Chondrocyte (in vitro differentiated cells): ENCODE data around the gene RASGRF1. TPM values are rescaled to one million over a fixed set of nuclear protein-coding genes. Genes with fewer than 3 reads are reported as not detected.

ENCODE experiments used
- DNase-seq: peaks from one replicate; pipeline ENCODE4 v3.0.0; 2021; ENCODE audit warnings: mixed read lengths, low spot score
- H3K27ac Mint-ChIP-seq: one replicate; pipeline ENCODE4 v1.8.0; 2021; ENCODE audit warnings: mild to moderate bottlenecking, moderate library complexity, mixed read lengths; ENCODE audit not compliant: unreplicated experiment
- H3K27me3 Mint-ChIP-seq: 2 replicates; pipeline ENCODE4 v1.8.0; 2021; ENCODE audit warnings: low read depth, mixed read lengths
- H3K36me3 Mint-ChIP-seq: 2 replicates; pipeline ENCODE4 v1.8.0; 2021; ENCODE audit warnings: low read depth, mixed read lengths
- H3K4me1 Mint-ChIP-seq: 2 replicates; pipeline ENCODE4 v1.8.0; 2021; ENCODE audit warnings: low read depth, mild to moderate bottlenecking, mixed read lengths
- H3K4me3 Mint-ChIP-seq: one replicate; pipeline ENCODE4 v1.8.0; 2021; ENCODE audit warnings: mild to moderate bottlenecking, moderate library complexity, mixed read lengths; ENCODE audit not compliant: unreplicated experiment
- H3K9me3 Mint-ChIP-seq: 2 replicates; pipeline ENCODE4 v1.8.0; 2021; ENCODE audit warnings: low read depth, mixed read lengths
- total RNA-seq: library from RNA; stranded (reverse); gene quantifications from 3 replicates; pipeline ENCODE4 v1.2.1, GENCODE V29; 2021
- TF ChIP-seq, protein P1 (sequence below): fragments of 200-600 bp; sonication (generic); IDR thresholded peaks from 2 replicates; pipeline ENCODE4 v1.5.0; 2021; ENCODE audit warnings: antibody characterized with exemption, mild to moderate bottlenecking, moderate library complexity

The RASGRF1 gene
- total RNA-seq, 1 donor from 2014 or later: 0.10 TPM

DNA sequence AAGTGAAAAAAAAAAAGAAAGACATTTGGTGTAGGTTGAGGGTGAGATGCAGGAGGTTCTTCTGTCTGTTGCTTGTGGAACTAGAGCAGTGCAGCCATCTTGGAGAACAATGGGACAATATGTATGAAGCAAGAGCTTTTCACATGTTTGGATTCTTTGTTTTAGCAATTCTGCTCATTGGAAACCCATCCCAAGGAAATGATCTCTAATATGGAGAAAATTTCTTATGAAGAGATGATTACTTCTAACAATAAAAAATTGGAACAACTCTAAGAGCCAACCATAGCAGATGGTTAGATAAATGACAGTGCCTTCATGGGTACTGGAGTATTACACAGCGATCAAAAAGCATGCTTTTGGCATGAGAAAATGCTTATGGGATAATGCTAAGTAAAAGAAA, 56.3 kb downstream of the RASGRF1 start:
- Mint-ChIP-seq H3K27ac (no peak overlapping the region), H3K27me3 (peaks cover 15% of the 10 kb centered on the region), H3K4me1 (peaks cover 4% of the 10 kb centered on the region), H3K9me3 (peaks cover 6% of the 10 kb centered on the region), H3K4me3 (no peak overlapping the region), H3K36me3 (no peaks in the 10 kb centered on the region)
- TF ChIP-seq, protein P1, sequence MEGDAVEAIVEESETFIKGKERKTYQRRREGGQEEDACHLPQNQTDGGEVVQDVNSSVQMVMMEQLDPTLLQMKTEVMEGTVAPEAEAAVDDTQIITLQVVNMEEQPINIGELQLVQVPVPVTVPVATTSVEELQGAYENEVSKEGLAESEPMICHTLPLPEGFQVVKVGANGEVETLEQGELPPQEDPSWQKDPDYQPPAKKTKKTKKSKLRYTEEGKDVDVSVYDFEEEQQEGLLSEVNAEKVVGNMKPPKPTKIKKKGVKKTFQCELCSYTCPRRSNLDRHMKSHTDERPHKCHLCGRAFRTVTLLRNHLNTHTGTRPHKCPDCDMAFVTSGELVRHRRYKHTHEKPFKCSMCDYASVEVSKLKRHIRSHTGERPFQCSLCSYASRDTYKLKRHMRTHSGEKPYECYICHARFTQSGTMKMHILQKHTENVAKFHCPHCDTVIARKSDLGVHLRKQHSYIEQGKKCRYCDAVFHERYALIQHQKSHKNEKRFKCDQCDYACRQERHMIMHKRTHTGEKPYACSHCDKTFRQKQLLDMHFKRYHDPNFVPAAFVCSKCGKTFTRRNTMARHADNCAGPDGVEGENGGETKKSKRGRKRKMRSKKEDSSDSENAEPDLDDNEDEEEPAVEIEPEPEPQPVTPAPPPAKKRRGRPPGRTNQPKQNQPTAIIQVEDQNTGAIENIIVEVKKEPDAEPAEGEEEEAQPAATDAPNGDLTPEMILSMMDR: no peak
- no peak for DNase-seq

DNA sequence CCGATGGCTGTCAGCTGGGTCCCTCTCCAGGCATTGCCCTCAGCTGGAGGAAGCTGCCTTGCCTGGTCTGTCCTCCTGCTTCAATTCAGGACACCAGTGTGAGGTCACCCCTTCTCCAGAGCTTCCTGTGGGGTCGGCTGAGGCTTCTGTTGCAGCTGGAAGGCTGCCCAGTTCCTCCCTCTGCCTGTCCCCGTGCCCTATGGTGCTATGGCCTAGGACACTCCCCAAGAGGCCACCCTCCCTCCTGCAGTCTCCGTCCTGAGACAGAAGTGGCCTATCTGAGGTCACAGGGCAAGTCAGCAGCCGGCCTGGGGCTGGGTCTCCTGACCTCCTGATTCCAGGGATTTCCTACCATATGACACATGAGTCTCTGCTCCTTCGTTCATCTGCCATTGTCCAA, 57.9 kb downstream of the RASGRF1 start:
- Mint-ChIP-seq H3K4me3 (no peak overlapping the region), H3K36me3 (no peaks in the 10 kb centered on the region), H3K9me3 (peaks cover 6% of the 10 kb centered on the region), H3K4me1 (peaks cover 4% of the 10 kb centered on the region), H3K27ac (no peak overlapping the region), H3K27me3 (peaks cover 15% of the 10 kb centered on the region)
- TF ChIP-seq, protein P1: no peak
- DNase-seq: no peak

DNA sequence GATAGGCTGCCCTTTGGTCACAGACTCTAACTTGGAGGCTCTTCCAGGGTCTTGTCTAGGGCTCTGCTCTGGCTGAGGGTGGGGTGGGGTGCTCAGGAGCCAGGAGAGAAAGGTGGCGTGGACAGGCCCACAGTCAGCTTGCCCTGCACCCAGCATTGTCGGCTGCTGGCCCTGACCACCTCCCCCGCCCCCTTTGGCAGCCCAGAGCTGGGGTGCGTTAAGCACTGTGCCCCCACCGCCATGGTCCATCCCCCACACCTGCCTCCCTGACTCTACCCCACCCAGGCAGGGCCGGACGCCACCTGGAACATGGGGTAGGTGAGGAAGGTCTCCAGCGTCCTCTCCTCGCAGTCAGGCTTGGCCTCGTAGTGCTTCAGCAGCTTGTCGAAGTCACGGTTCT, 58.8 kb downstream of the RASGRF1 start:
- Mint-ChIP-seq H3K4me1 (peaks cover 4% of the 10 kb centered on the region), H3K27me3 (peaks cover 12% of the 10 kb centered on the region), H3K9me3 (peaks cover 6% of the 10 kb centered on the region), H3K36me3 (no peaks in the 10 kb centered on the region), H3K4me3 (no peak overlapping the region), H3K27ac (no peak overlapping the region)
- TF ChIP-seq, protein P1: no peak
- no peak for DNase-seq

DNA sequence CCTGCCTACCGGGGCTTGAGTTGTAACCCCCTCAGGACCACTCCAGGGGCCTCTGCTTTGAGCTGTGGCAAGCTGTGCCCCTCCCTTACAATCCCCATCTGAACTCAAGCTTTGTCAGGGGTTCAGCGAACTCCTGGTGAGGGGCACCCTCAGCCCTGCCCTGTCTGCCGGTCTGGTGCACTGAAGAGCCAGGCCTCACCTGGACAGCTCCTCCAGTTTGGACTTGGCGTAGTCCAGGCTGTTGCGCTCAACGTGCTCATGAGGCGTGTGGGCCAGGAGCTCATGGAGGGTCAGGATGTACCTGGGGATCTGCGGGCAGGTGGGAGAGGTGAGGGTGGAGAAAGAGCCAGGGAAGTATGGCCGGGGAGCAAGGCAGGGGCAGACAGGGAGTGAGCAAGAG, 59.4 kb downstream of the RASGRF1 start:
- TF ChIP-seq, protein P1: no peak
- Mint-ChIP-seq H3K4me1 (peaks cover 4% of the 10 kb centered on the region), H3K27ac (no peak overlapping the region), H3K9me3 (peaks cover 6% of the 10 kb centered on the region), H3K36me3 (no peaks in the 10 kb centered on the region), H3K4me3 (no peak overlapping the region), H3K27me3 (peaks cover 5% of the 10 kb centered on the region)
- no peak for DNase-seq

DNA sequence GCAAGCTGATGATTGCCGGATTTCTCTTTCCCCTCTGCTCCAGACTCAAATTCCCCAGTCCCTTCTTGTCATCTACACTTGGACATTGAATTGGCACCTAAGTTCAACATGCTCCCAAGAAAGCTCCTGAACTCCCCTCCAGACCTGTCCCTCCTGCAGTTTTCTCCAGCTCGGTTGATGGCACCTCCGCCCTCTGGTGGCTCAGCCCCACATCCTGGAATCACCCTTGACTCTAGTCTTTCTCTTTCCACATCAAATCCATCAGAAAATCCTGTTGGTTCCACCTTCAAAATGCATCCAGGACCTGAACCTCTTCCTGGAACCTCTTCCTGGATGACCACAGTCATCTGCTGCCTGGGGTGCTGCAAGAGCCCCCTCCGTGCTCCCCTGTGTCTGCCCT, 60.1 kb downstream of the RASGRF1 start:
- no peak for DNase-seq
- Mint-ChIP-seq H3K9me3 (peaks cover 6% of the 10 kb centered on the region), H3K27ac (no peak overlapping the region), H3K36me3 (peaks cover 1% of the 10 kb centered on the region), H3K4me3 (no peak overlapping the region), H3K4me1 (peaks cover 4% of the 10 kb centered on the region), H3K27me3 (peaks cover 3% of the 10 kb centered on the region)
- TF ChIP-seq, protein P1: peak; percentile 14
